HG03521 (cell line): ENCODE measurements around the gene AKR1B15.
"Not testable (repeated sequence)": the region's sequence is repeated elsewhere in the genome, so short reads cannot be mapped to it uniquely, and the experiment has no call there.

Experiments
- ATAC-seq: cut with Tn5 transposase; IDR thresholded peaks from one replicate; pipeline ENCODE4 v1.9.1; 2021; ENCODE audit warnings: mild to moderate bottlenecking, moderate library complexity; ENCODE audit not compliant: unreplicated experiment

The AKR1B15 gene

GRCh38 chr7:134548877-134549276, at the start of gene AKR1B15:
AKR1B15 (plus strand) TSS chr7:134549110; CDS start chr7:134564620, 15,510 bp downstream.
- peak; percentile 89 for ATAC-seq

GRCh38 chr7:134500406-134500805, 48.5 kb upstream of the AKR1B15 start:
- no peak for ATAC-seq

DNA sequence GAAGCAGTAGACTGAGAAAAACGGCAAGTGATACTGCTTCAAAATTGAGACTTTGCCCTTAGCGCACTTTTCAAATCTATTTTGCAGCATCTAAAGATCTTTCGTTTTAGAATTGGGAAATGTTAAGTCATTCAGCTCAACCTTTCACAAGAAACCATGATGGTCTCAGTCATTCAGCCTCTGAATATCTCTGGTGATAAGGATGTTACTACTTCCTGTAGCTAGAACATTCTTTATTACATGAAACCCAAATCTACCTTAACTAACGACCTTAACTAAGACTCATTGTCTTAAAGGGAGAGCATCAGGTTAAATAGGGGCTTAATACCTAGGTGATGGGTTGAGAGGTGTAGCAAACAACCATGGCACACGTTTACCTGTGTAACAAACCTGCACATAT, 47.9 kb upstream of the AKR1B15 start:
- ATAC-seq, result no peak

GRCh38 chr7:134502463-134503371, 46.2 kb upstream of the AKR1B15 start:
- no peak for ATAC-seq

DNA sequence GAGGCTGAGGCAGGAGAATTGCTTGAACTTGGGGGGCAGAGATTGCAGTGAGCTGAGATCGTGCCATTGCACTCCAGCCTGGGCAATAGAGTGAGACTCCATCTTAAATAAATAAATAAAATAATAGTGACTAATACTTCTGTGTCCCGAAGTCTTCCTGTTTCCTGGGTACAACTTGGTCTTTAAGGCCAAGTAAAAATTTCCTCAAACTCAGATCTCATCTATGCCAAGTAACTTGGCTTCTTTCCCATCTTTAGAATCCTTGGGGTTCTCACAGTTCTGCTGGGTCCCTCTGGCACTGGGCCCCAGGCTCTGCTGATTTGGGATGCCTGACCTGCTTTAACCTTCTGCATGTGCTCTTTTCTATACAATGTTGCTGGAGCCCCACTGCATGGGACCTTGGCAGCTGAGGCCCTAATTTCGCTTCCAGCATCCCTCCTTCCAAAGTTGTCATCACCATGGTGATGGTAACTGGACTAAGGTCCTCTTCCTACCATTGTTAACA, 44.2 kb upstream of the AKR1B15 start:
- ATAC-seq, result no peak

DNA sequence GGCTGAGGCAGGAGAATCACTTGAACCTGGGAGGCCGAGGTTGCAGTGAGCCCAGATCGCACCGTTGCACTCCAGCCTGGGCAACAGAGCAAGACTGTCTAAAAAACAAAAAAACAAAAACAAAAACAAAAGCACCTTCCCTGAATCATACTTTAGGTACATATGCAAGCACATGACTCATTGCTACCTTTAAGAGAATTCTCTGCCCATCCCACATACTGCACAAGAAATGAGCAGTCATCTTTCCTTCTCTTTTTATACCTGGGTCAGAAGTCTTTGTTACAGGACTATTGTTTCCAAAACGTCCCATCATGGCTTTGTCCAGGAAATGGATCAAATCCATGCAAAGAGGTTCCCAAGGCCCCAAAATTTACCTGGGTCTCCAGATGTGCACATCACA, 43.1 kb upstream of the AKR1B15 start:
- no peak for ATAC-seq

DNA sequence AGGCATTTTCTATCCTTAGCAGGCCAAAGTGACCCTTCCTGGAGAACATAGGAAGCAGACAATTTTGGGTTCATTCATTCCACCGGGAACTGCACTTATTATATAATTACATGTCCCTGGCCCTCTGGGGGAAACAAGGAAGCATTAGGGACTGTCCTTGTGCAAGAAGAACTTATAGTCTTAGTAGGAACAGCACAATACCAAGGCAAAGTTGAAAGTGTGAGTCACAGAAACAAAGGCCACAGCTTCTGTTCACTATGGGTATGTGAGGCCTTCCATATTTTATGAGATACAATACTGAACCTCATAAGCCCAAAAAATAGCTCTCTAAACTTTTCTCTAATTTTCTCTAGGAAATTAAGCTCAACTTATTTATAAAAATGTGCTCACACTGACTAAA, 39.9 kb upstream of the AKR1B15 start:
- ATAC-seq, result no peak

GRCh38 chr7:134510646-134511045, 38.3 kb upstream of the AKR1B15 start:
- ATAC-seq, result no peak

- ATAC-seq, result no peak
These were observed 36.6 kb upstream of the AKR1B15 start for GRCh38 chr7:134512271-134512670.

DNA sequence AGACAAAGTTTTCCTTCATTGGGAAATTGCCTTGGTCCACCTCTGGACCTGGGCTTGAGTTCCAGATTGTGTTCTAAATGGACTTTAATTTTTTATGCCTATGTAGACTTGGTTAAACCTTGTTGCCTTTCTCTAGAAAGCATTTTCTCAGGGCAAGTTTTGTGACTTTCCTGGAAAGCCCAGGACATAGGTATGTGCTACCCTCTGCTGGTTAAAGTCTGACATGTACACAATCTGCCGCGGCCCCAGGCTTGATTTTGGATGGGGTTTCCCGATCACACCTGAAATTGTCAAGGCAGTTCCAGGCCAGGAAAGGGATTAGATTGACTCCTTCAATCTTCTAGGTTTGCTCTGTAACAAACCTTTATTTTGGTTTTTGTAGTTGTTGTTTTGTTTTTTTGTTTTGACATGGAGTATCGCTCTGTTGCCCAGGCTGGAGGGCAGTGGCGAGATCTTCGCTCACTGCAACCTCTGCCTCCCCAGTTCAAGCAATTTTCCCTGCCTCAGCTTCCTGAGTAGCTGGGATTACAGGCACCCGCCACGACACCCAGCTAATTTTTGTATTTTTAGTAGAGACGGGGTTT, 35.6 kb upstream of the AKR1B15 start:
- peak; percentile 61 for ATAC-seq

GRCh38 chr7:134514106-134514505, 34.8 kb upstream of the AKR1B15 start:
- no peak for ATAC-seq

DNA sequence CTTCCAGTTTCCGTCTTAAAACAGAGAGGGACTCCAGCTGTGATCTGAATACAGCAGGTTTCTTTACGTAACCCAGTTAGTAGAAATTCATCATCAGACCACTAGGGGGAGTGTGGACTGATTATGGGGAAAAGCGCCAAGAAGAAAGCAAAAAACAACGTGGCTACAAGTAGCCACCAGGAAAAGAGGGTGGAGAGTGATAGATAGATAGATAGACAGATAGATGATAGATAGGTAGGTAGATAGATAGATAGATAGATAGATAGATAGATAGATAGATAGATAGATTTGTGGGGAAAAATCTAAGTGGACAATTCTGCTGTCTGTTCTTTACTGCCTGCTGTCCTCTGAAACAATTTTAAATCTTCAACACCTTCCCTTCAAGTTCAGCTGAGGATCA, 34.2 kb upstream of the AKR1B15 start:
- ATAC-seq, result no peak

- ATAC-seq, result no peak
These were observed 33.1 kb upstream of the AKR1B15 start for GRCh38 chr7:134515569-134516468.

GRCh38 chr7:134520130-134520529, 28.8 kb upstream of the AKR1B15 start:
- ATAC-seq, result no peak

DNA sequence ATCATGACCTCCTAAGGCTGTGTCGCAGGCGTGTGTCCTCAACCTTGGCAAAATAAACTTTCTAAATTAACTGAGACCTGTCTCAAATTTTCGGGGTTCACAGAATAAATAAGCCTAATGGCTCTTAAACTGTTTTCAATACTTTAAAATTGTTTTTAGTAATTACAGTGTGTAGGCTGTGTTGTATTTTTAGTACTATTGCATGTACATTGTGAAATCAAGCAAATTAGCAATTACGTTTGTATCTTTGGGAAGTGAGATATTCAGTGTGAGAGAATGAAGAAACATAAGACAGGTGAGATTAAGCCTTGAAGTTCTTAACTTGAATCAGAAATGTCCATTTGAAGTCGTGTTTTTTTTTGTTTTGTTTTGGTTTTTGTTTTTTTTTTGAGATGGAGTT, 26.3 kb upstream of the AKR1B15 start:
- no peak for ATAC-seq

GRCh38 chr7:134525449-134525848, 23.5 kb upstream of the AKR1B15 start:
- ATAC-seq, result not testable (repeated sequence)

DNA sequence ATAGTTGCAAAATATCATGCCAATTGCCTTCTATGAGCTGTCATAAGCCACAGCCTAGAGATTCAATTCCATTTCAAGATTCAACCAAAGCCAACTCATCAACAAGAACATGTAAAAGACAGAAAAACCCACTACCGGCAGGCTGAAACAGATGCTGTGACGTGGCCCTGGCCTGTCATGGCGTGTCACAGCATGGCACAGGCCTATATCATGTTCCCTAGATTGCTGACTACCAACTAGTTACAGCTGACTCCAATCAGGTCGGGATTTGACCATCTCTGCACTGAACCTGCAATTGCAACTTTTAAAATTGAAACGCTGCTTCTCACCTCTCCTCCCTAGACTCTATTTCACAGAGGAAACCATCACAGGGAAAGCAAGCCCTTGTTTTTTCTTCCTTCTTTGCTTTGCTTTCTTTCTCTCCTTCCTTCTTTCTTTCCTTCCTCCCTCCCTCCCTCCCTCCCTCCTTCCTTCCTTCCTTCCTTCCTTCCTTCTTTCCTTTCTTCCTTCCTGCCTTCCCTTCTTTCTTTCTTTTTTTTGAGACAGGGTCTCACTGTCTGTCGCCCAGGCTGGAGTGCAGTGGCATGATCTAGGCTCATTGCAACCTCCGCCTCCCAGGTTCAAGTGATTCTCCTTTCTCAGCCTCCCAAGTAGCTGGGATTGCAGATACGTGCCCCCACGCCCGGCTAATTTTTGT, 22.2 kb upstream of the AKR1B15 start:
- not testable (repeated sequence) for ATAC-seq

- ATAC-seq, result no peak
These were observed 20.9 kb upstream of the AKR1B15 start for GRCh38 chr7:134527979-134528371.

GRCh38 chr7:134528749-134529148, 20.2 kb upstream of the AKR1B15 start:
- no peak for ATAC-seq

DNA sequence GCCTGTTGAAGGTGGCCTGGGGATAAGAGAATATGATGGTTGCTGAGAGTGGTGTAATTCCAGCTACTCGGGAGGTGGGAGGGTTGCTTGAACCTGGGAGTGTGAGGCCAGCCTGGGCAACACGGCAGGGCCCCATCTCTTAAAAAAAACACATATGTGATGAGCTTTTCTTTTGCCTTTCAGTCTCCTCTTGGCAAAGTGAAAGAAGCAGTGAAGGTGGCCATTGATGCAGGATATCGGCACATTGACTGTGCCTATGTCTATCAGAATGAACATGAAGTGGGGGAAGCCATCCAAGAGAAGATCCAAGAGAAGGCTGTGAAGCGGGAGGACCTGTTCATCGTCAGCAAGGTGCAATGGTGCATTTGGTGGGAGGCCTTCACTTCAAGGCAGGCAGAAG, 18.4 kb upstream of the AKR1B15 start:
- no peak for ATAC-seq
